DMS 273 treated with DMSO at 0.1 percent for 48 hours (cell line): ENCODE results near the gene BDP1.
"Not testable (repeated sequence)": the region's sequence is repeated elsewhere in the genome, so short reads cannot be mapped to it uniquely, and the experiment has no call there.

Experiments used
- DNase-seq: peaks from one replicate; lab custom pipeline; 2025; lab: John Stamatoyannopoulos, UW

The BDP1 gene

DNA sequence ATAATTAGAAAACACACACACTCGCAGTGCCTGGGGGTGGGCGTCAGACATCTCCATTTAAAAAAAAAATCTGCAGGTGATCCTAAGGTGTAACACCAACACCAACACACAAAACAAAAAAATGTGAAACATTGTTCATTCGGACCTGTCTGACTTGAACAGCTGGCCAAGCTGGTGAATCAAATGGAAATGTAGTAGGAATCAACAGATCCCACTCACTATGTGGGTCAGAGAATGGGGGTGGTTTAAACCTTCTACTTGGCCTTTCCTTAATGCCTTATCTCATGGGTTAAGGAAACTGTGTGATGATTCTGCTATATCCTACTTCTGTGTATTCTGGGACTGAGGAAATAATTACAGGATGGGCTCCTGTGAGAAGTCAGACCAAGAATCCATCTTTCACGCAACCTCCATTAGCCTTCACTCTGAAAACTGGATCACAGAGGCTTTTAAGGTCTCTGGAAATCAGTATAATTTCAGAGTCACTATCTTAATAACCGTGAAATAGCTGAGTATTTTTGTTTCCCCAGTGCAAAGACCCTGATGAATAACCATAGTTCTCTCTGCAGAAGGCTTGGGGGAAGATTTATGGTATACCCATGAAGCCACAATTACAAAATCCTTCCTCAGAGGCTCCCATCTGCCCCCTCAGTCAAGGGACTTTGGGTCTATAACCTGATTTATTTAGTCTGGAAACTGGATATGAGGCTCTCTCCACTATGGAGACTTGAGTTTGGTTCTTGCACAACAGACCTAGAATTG lies 114.5 kb downstream of the BDP1 start:
- DNase-seq, result no peak

- not testable (repeated sequence) for DNase-seq
Observed at GRCh38 chr5:71571811-71572210, 116.4 kb downstream of the BDP1 start.

DNA sequence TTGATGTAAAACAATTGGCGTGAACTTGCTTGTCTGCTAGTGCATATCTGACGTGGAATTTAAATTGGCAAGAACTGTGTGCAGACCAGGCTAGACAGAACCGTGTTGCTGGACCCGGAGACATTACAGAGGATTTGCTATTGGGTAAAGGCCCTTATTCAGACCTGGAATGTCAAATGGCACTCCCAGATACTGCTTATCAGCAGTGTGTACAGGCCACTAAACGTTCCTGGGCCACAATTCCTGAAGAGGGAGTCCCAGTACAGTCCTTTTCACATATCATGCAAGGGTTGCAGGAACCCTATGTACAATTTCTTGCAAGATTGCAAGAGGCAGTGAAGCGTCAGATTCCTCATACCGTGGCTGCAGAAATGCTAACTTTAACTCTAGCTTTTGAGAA lies 118.1 kb downstream of the BDP1 start:
- no peak for DNase-seq

DNA sequence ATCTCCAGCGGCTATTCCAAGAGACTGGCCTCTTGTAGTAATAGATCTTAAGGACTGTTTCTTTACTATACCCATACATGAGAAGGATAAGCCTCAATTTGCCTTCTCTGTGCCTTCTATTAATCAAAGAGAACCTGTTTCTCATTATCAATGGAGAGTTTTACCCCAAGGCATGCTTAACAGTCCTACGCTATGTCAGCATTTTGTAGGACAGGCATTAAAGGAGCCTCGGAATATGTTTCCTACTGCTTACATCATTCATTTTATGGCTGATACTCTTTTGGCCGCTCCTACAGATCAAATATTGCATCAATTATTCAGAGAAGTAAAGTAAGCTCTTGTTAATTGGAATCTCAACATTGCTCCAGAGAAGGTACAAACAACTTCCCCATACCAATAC lies 120.1 kb downstream of the BDP1 start:
- not testable (repeated sequence) for DNase-seq

DNA sequence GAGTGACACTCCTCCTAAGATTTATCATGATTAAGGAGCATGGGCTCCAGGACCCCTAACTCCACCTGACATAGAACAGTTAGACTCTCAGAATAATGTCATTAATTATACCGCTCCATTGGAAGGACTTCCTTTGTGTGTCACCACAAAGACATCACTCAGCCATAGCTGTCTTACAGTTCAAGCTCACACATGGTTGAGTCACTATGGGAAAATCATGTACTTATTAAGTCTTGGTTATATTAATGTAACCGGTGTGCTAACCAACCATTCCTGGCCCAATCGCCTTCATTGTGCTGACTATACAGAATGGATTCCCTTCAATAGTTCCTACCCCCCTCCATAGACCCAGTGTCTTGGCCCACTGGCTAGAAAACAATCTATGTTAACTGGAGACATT lies 120.8 kb downstream of the BDP1 start:
- no peak for DNase-seq

DNA sequence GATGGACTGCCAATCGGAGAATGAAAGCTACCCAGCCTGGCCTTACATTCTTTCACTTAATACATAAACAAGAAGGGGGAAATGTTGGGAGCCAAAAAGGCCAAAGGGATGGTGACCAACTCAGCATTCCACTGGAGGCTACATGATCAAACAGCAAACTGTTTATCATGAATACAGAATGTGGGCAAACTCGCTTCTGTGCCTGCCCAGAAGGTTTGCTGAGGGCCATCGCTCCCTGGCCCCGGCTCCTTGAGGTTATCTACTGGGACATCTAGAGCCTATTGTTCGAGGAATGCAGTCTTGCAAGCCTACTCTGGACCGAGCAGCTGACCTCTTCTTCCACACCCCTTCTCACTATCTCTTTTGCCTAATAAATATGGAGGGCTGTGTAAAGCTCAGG lies 122.4 kb downstream of the BDP1 start:
- DNase-seq, result not testable (repeated sequence)

GRCh38 chr5:71582945-71583584 lies 127.6 kb downstream of the BDP1 start:
- DNase-seq, result no peak

DNA sequence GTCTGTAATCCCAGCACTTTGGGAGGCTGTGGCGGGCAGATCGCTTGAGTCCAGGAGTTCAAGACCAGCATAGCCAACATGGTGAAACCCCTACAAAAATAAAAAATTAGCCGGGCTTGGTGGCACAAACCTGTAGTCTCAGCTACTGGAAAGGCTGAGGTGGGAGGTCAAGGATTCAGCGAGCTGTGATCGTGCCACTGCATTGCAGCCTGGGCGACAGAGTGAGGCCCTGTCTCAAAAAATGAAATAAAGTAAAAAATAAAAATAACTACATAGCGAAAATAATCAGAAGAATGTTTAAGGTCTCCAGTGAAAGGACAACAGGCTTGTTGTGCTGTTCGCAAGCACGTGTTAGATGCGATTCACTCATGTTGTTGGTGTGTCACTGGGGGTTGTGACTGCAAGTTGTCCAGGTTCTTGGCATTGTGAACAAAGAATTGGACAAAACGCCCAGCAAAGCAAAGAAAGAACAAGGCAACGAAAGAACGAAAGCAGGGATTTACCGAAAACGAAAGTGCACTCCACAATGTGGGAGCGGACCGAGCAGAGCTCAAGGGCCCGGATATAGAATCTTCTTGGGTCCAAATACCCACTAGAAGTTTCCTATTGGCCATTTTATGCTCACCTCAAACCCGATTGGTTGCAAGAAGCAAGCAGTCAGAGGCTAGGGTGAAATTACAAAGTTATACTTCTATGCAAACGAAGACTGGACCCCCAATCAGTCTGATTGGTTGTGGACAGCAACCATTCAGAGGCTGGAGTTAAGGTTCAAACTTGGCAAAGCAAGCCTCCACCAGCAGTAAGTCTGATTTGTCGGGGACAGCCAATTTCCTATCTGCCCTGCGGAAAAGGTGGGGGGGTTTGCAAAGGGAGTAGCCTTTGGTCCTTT lies 130.8 kb downstream of the BDP1 start:
- no peak for DNase-seq

DNA sequence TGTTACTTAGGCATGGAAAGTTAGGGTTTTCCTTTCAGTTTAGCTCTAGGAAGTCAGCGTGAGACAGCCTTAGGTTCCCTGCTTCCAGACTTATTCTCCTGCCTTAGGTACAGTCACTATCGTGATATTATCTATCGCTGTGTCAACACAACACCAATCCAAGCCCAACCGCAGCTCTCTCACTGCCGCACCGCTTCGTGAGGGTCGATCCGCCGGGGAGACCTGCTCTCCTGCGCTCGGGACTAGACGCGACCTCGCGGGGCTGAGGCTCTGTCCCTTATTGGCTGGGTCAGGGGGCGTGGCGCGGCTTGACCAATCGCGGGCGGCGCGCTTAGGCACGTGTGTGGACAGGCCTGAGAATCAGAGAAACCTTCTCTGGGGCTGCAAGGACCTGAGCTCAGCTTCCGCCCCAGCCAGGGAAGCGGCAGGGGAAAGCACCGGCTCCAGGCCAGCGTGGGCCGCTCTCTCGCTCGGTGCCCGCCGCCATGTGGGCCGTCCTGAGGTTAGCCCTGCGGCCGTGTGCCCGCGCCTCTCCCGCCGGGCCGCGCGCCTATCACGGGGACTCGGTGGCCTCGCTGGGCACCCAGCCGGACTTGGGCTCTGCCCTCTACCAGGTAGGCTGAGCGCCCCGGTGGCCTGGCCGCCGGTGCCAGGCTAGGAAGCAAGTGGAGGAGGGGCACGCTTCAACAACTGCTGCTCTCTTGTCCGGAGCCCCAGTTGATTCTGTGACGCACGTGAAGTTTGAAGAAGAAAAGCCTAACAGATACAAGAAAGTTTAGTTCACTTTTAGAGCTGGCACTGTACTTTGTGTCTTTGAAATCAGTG lies 131.7 kb downstream of the BDP1 start, which contains the start of gene MCCC2:
TSS of gene MCCC2 (plus strand) at position 400 of the 825 bp plus-strand sequence. CDS start at position 486, 86 bp downstream.
- peak; percentile 89 for DNase-seq

- DNase-seq, result no peak
Observed at GRCh38 chr5:71587766-71588532, 132.5 kb downstream of the BDP1 start.

DNA sequence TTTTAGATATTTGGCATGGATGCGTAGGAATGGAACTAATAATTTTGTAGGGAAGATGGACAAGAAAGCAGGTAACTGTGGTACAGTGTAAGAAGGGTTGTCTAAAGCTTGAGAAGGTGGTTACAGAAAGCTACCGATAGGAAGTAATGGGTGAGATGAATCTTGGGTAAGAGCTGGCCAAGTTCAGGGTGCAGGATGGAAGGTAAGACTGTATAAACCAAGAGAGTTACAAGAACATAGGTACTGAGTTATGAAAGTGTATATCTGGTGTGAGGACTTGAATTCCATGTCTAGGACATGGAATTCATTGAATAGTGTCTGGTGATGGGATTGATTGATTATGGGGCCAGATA lies 133.1 kb downstream of the BDP1 start:
- no peak for DNase-seq

DNA sequence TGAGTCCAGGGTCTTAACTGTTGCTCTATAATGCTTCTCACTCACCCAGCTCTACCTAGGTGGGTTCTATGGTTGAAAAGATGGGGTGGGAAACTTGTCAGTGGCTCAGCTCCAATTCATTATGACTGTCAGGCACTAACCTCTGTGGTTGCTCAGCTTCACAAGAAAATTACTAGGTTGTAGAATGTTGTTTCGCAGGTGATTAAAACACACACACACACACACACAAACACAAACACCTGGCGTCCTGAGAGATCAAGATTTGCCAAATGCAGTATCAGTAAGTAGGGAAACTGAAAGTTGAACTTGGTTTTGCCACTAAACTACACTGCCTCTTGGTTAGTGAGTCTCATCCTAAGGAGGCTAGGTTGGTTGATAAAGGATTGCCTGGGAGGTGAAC lies 134.5 kb downstream of the BDP1 start:
- no peak for DNase-seq

- no peak for DNase-seq
Observed at GRCh38 chr5:71591100-71591499, 135.6 kb downstream of the BDP1 start.

GRCh38 chr5:71596169-71596568 lies 140.7 kb downstream of the BDP1 start:
- DNase-seq, result no peak

GRCh38 chr5:71597001-71597400 lies 141.6 kb downstream of the BDP1 start:
- DNase-seq, result no peak

DNA sequence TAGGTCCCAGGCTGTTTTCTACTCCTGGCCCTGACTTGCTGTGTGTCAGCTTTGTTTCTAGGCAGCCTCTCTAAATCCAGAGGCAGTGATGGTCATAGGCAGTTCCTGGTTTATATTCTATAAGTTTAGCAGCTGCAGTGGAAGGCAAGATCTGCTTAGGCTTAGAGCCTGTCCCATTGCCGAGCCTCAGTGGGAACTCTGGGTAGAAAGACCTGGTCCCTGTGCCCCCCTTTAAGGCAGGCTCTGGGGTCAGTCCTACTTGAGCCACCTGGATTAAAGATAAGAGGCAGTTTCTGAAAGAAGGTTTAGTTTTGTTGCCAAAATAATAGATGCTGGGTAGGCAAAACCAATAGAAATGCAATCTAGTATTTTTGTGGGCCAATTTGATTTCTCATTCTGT lies 145.3 kb downstream of the BDP1 start:
- DNase-seq, result no peak

GRCh38 chr5:71601222-71602026 lies 146.0 kb downstream of the BDP1 start:
- peak; percentile 68 for DNase-seq

DNA sequence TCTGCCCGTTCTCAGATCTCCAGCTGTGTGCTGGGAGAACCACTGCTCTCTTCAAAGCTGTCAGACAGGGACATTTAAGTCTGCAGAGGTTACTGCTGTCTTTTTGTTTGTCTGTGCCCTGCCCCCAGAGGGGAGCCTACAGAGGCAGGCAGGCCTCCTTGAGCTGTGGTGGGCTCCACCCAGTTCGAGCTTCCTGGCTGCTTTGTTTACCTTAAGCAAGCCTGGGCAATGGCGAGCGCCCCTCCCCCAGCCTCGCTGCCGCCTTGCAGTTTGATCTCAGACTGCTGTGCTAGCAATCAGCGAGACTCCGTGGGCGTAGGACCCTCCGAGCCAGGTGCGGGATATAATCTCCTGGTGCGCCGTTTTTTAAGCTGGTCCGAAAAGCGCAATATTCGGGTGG lies 154.5 kb downstream of the BDP1 start:
- DNase-seq, result not testable (repeated sequence)

- DNase-seq, result no peak
Observed at GRCh38 chr5:71615809-71616208, 160.4 kb downstream of the BDP1 start.
